ENCODE measurements around the gene PEG3. TPM values are rescaled to one million over a fixed set of nuclear protein-coding genes. Genes with fewer than 3 reads are reported as not detected.
A peak's percentile ranks its signal among the peaks of the same experiment; 100 is the strongest.

The PEG3 gene
- total and polyA plus RNA-seq, 2 of the 13 experiments (the other 11 are each of a cell fraction or from before 2014, with no cell fraction given), result 217 to 394 TPM

- TF ChIP-seq CREBL2 (CRISPR knock-in tag; IDR thresholded peaks at IDR 0.05; ENCODE audit: borderline replicate concordance) (no peak), GZF1 (CRISPR knock-in tag; IDR thresholded peaks at IDR 0.05) (0 out of 2 replicates have a peak, but pooled peaks have one; percentile 64), NBN (conservative IDR thresholded peaks at IDR 0.05) (no peak), SRSF9 (IDR thresholded peaks at IDR 0.05; ENCODE audit: borderline replicate concordance, insufficient read depth, low read depth, low read length, poor library complexity, severe bottlenecking) (no peak), DZIP1 (CRISPR knock-in tag; IDR thresholded peaks at IDR 0.05) (no peak), CEBPZ (IDR thresholded peaks at IDR 0.05; ENCODE audit: low read length) (no peak), TBP (CRISPR knock-in tag; IDR thresholded peaks at IDR 0.05) (no peak), ARID5B (CRISPR knock-in tag; IDR thresholded peaks at IDR 0.05) (peak; percentile 86), SIN3B (IDR thresholded peaks at IDR 0.05; ENCODE audit: low read length) (no peak), GATAD1 (CRISPR knock-in tag; IDR thresholded peaks at IDR 0.05) (peak; percentile 51; the same call in 1 of the 2 replicates), BCL6 (CRISPR knock-in tag; IDR thresholded peaks at IDR 0.05) (peak; percentile 83), ZNF784 (CRISPR knock-in tag; IDR thresholded peaks at IDR 0.05; ENCODE audit: borderline replicate concordance) (no peak), PRDM4 (CRISPR knock-in tag; IDR thresholded peaks at IDR 0.05; ENCODE audit: borderline replicate concordance) (no peak), SP2 (CRISPR knock-in tag; IDR thresholded peaks at IDR 0.05) (no peak)
Measured at GRCh38 chr19:56880592-56881190, 40.2 kb upstream of the PEG3 start (continued).

Measured in HepG2 (cell line).